ENCODE results near the gene SLC25A21. TPM values are rescaled to one million over a fixed set of nuclear protein-coding genes. Genes with fewer than 3 reads are reported as not detected.

SLC25A21 gene
- total and polyA plus RNA-seq, 2 experiments from 2014 or later = 10.6 to 12.1 TPM

GRCh38 chr14:37153483-37153882 is 18.9 kb downstream of the SLC25A21 start (continued):
- TF ChIP-seq CTCF (conservative IDR thresholded peaks at IDR 0.05; ENCODE audit: low read depth in 2 of 2) (no peak), REST (IDR thresholded peaks at IDR 0.05; ENCODE audit: unreplicated experiment) (no peak), CREB1 (CRISPR knock-in tag; IDR thresholded peaks at IDR 0.05; ENCODE audit: low read depth) (no peak), ZNF331 (CRISPR knock-in tag; IDR thresholded peaks at IDR 0.05; ENCODE audit: low read depth) (no peak), ETS1 (IDR thresholded peaks at IDR 0.05) (no peak), ZNF114 (CRISPR knock-in tag; IDR thresholded peaks at IDR 0.05) (no peak), POLR2AphosphoS5 (IDR thresholded peaks at IDR 0.05; ENCODE audit: low read depth) (no peak), NANOG (IDR thresholded peaks at IDR 0.05; ENCODE audit: borderline replicate concordance) (no peak), EZH2phosphoT487 (IDR thresholded peaks at IDR 0.05; ENCODE audit: unreplicated experiment) (no peak)

GRCh38 chr14:37153005-37153404 is 19.4 kb downstream of the SLC25A21 start:
- Histone ChIP-seq H3K79me2 (replicated peaks; ENCODE audit: insufficient read depth) (peaks cover 19% of the 10 kb centered on the region), H3K27ac (ENCODE audit: low read depth) (no peak overlapping the region), H3K36me3 (ENCODE audit: insufficient read depth) (no peaks in the 10 kb centered on the region), H2AFZ (no peak overlapping the region), H3K4me3 (no peak overlapping the region), H4K20me1 (replicated peaks; ENCODE audit: insufficient read depth) (no peaks in the 10 kb centered on the region), H3K27me3 (ENCODE audit: insufficient read depth) (no peaks in the 10 kb centered on the region), H3K9me2 (ENCODE audit: insufficient read depth) (no peaks in the 10 kb centered on the region), H3K4me1 (ENCODE audit: insufficient read depth) (no peaks in the 10 kb centered on the region), H3K4me2 (no peak overlapping the region), H3F3A (replicated peaks; ENCODE audit: low read depth) (no peaks in the 10 kb centered on the region)
- Mint-ChIP-seq H3K9me3 (no peaks in the 10 kb centered on the region), H3K4me1 (peaks cover 9% of the 10 kb centered on the region; the same call in 2 of the 3 replicates), H3K36me3 (ENCODE audit: low read depth) (no peaks in the 10 kb centered on the region), H3K27me3 (ENCODE audit: insufficient read depth, low read depth, poor library complexity) (peaks cover 4% of the 10 kb centered on the region), H3K4me3 (no peak overlapping the region), H3K27ac (0 out of 2 replicates have a peak overlapping the region, but pooled peaks have one; percentile 42)
- ATAC-seq (no peak; the same call in 2 of the 3 replicates), DNase-seq (ENCODE audit: low spot score) (no peak)
- TF ChIP-seq JUNB (IDR thresholded peaks at IDR 0.05; ENCODE audit: unreplicated experiment) (no peak), ETS1 (IDR thresholded peaks at IDR 0.05) (no peak), CTCF (conservative IDR thresholded peaks at IDR 0.05; ENCODE audit: low read depth in 2 of 2) (no peak), NANOG (IDR thresholded peaks at IDR 0.05; ENCODE audit: borderline replicate concordance) (no peak), REST (IDR thresholded peaks at IDR 0.05; ENCODE audit: unreplicated experiment) (no peak), CREB1 (CRISPR knock-in tag; IDR thresholded peaks at IDR 0.05; ENCODE audit: low read depth) (no peak), POLR2AphosphoS5 (IDR thresholded peaks at IDR 0.05; ENCODE audit: low read depth) (no peak), EZH2 (IDR thresholded peaks at IDR 0.05; ENCODE audit: low read depth, unreplicated experiment) (no peak), ZNF331 (CRISPR knock-in tag; IDR thresholded peaks at IDR 0.05; ENCODE audit: low read depth) (no peak), STAT1 (IDR thresholded peaks at IDR 0.05; ENCODE audit: unreplicated experiment) (no peak)

Measured in GM23338 (cell line).